Measurements from ENCODE around the gene PSMB2. TPM values are rescaled to one million over a fixed set of nuclear protein-coding genes. Genes with fewer than 3 reads are reported as not detected.

PSMB2 gene
- total RNA-seq, 4 donors from 2014 or later, result 37.9 to 50.2 (median 43.1) TPM

DNA sequence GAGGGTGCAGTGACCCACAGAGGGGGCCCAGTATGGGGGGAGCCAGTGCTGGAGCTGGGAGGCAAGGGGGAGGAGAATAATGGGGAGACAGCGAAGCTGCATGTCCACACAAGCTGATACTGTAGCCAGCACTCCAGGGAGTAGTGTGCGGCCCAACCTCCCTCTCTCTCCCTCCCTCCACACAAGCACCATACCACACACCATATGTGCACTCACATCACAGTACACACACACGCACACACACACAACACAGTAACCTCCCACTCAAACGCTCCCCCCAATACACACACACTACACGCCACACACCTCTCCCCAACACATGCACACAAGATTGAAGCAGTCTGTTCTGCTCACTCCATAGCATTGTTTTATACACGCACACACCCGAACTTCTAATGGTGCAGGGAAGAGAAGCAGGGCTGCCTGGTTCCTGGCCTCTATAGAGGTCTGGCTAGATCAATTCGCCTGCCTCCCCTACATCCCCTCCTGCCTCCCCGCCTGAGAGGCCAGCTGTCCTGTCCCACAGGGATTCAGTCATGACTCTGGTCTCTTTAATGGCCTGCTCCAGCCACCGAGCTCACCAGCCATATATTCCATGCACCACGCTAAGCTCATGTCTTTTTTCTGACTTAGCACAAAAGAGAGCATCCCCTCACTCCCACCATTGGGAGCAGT is 79.9 kb downstream of the PSMB2 start:
- H3K36me3 ChIP-seq, result peaks cover 0 to 3% of the 10 kb centered on the region in 2 donors
- DNase-seq, result no peak
- H3K4me1 ChIP-seq, result peaks cover 5 to 8% of the 10 kb centered on the region in 2 donors
- no peaks in the 10 kb centered on the region for H3K27me3 ChIP-seq
- intact Hi-C loops (cut with DNase I), result loop anchor here (5.0 to 10.0 kb wide), 2 partner anchors 57 to 211 kb away; no protein-coding TSS in a partner anchor
- TF ChIP-seq POLR2A (IDR thresholded peaks at IDR 0.05), result no peak
- TF ChIP-seq, protein P1, sequence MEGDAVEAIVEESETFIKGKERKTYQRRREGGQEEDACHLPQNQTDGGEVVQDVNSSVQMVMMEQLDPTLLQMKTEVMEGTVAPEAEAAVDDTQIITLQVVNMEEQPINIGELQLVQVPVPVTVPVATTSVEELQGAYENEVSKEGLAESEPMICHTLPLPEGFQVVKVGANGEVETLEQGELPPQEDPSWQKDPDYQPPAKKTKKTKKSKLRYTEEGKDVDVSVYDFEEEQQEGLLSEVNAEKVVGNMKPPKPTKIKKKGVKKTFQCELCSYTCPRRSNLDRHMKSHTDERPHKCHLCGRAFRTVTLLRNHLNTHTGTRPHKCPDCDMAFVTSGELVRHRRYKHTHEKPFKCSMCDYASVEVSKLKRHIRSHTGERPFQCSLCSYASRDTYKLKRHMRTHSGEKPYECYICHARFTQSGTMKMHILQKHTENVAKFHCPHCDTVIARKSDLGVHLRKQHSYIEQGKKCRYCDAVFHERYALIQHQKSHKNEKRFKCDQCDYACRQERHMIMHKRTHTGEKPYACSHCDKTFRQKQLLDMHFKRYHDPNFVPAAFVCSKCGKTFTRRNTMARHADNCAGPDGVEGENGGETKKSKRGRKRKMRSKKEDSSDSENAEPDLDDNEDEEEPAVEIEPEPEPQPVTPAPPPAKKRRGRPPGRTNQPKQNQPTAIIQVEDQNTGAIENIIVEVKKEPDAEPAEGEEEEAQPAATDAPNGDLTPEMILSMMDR (IDR thresholded peaks at IDR 0.05), result no peak
- no peaks in the 10 kb centered on the region for H3K9me3 ChIP-seq
- H3K27ac ChIP-seq, result no peak overlapping the region
- no peak overlapping the region for H3K4me3 ChIP-seq (replicated peaks in 1 of 3)
- WGBS, 2 donors, result 85 to 92% methylated on average over 11 of the region's 11 CpGs

DNA sequence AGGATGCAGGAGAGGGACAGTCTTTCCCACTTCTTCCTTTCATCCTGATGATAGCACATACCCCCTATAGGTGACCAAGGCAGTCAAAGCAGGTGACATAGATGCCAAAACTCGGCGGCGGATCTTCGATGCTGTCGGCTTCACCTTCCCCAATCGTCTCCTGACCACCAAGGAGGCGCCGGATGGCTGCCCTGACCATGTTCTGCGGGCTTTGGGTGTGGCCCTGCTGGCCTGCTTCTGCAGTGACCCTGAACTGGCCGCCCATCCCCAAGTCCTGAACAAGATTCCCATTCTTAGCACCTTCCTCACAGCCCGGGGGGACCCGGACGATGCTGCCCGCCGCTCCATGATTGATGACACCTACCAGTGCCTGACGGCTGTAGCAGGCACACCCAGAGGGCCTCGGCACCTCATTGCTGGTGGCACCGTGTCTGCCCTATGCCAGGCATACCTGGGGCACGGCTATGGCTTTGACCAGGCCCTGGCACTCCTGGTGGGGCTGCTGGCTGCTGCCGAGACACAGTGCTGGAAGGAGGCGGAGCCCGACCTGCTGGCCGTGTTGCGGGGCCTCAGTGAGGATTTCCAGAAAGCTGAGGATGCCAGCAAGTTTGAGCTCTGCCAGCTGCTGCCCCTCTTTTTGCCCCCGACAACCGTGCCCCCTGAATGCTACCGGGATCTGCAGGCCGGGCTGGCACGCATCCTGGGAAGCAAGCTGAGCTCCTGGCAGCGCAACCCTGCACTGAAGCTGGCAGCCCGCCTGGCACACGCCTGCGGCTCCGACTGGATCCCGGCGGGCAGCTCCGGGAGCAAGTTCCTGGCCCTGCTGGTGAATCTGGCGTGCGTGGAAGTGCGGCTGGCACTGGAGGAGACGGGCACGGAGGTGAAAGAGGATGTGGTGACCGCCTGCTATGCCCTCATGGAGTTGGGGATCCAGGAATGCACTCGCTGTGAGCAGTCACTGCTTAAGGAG is 80.8 kb downstream of the PSMB2 start:
- Histone ChIP-seq H3K9me3 (no peaks in the 10 kb centered on the region), H3K27me3 (no peaks in the 10 kb centered on the region), H3K36me3 (peaks cover 0 to 3% of the 10 kb centered on the region in 2 donors), H3K4me3 (replicated peaks in 1 of 3) (no peak overlapping the region), H3K27ac (no peak overlapping the region), H3K4me1 (peaks cover 9 to 17% of the 10 kb centered on the region in 2 donors)
- WGBS, 2 donors, result 78 to 90% methylated on average over 25 to 31 of the region's 44 CpGs
- intact Hi-C loops (cut with DNase I), result loop anchor here (5.0 to 10.0 kb wide), 2 partner anchors 56 to 212 kb away; no protein-coding TSS in a partner anchor
- no peak for TF ChIP-seq POLR2A (IDR thresholded peaks at IDR 0.05)
- TF ChIP-seq, protein P1 (IDR thresholded peaks at IDR 0.05), result no peak
- DNase-seq, result no peak

DNA sequence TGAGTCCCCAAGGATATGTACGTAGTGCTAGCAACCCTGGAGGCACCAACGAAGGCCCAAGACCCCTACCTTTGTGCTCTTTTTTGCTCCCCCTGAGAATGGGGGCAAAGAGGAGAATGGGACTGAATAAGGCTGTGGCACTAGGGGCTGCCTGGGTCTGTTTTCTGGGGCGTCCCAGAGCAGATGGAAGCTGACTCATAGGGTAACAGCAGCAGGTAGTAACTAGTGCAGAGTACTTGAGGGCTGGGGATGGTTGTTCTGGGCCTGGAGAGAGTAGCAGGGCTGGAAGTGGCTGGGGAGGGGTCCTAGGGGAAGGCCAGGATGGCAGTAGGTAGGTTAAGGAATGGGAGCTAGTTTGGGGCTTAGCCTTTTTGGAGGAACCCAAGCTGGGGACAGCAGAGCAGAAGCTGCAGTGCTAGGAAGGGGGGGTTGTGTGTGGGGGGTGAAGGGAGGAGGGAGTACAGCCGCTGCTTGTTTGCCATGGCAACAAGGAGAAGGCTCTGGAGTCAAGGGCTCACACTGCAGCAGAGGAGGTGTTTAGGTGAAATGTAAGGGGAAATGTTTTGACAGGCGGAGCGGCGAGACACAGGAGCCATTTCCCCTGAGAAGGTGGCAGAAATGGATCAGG is 81.9 kb downstream of the PSMB2 start:
- WGBS, 2 donors, result 63 to 70% methylated on average over 7 of the region's 7 CpGs
- DNase-seq, result no peak
- Histone ChIP-seq H3K36me3 (peaks cover 0 to 3% of the 10 kb centered on the region in 2 donors), H3K9me3 (no peaks in the 10 kb centered on the region), H3K4me1 (peaks cover 13 to 28% of the 10 kb centered on the region in 2 donors), H3K27ac (no peak overlapping the region), H3K27me3 (no peaks in the 10 kb centered on the region), H3K4me3 (replicated peaks in 1 of 3) (no peak overlapping the region)
- TF ChIP-seq, protein P1 (IDR thresholded peaks at IDR 0.05), result no peak
- no peak for TF ChIP-seq POLR2A (IDR thresholded peaks at IDR 0.05)
- intact Hi-C loops (cut with DNase I), result no loop called here

DNA sequence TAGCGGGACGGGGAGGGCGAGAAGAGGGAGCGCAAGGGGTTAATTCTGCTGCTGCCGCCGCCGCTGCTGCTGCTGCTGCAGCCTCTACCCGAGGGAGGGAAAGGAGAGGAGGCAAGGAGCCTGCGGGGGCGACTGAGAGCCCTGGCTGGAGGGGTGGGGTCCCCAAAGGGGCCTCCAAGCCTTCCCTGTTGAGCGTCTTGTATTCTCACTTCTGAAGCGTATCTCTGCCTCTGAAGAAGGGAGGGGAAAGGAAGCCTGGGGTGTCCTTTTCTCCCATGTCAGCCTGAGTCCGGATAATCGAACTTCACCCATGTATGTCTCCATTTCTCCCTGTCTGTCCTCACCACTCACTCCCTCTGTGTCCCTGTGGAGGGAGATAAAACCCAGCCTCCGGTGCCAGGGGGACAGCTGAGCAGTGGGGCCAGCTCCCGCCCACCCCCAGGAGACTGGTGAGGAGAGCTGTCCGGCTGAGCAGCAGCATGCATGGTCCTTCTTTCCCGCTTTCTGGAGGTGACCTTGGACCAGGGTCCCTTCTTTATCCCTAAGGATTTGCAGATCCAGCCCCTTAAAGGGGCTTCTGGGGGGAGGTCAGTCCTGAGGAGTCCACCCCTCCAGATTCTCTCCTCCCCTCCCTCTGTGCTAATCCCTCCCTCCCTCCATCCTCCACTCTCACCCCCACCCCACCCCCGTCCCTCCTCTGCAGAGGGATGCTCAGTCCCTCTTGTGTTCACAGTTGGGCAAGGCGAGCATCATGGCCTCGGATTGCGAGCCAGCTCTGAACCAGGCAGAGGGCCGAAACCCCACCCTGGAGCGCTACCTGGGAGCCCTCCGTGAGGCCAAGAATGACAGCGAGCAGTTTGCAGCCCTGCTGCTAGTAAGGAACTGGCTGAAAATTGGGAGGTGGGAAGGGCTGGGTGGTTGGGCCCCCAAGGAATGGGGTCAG is 82.7 kb downstream of the PSMB2 start:
- no peaks in the 10 kb centered on the region for H3K9me3 ChIP-seq
- TF ChIP-seq, protein P1 (IDR thresholded peaks at IDR 0.05), result no peak
- no peak for TF ChIP-seq POLR2A (IDR thresholded peaks at IDR 0.05)
- H3K4me1 ChIP-seq, result peaks cover 20 to 34% of the 10 kb centered on the region in 2 donors
- peak overlapping the region; percentile 87 to 98 (median 94) for H3K27ac ChIP-seq
- DNase-seq, result no peak
- H3K4me3 ChIP-seq (replicated peaks in 1 of 3), result peak overlapping the region; percentile 29 to 87 (median 45)
- H3K27me3 ChIP-seq, result no peaks in the 10 kb centered on the region
- peaks cover 0 to 3% of the 10 kb centered on the region in 2 donors for H3K36me3 ChIP-seq
- WGBS, 2 donors, result 31 to 32% methylated on average over 24 to 26 of the region's 26 CpGs
- intact Hi-C loops (cut with DNase I), result no loop called here

Data from thyroid gland (tissue), 4 donors.